NB4 (cell line): Measurements from ENCODE around the gene BHLHE23.

ENCODE experiments used
- CTCF ChIP-seq: IDR thresholded peaks from one replicate; pipeline ENCODE4 v1.5.1; 2012; ENCODE audit warnings: low read depth, low read length
- TF ChIP-seq, protein P1 (sequence below): IDR thresholded peaks from 2 replicates; pipeline ENCODE4 v1.6.1; 2011; ENCODE audit warnings: low read depth, low read length

- TF ChIP-seq, protein P1, sequence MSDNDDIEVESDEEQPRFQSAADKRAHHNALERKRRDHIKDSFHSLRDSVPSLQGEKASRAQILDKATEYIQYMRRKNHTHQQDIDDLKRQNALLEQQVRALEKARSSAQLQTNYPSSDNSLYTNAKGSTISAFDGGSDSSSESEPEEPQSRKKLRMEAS = no peak
- TF ChIP-seq CTCF = no peak
Measured at GRCh38 chr20:63027221-63027921, 20.6 kb upstream of the BHLHE23 start.
